Osteocyte (in vitro differentiated cells): ENCODE data around the gene PLS3. TPM values are rescaled to one million over a fixed set of nuclear protein-coding genes. Genes with fewer than 3 reads are reported as not detected.
A peak's percentile ranks its signal among the peaks of the same experiment; 100 is the strongest.

Experiments used
- DNase-seq: peaks from one replicate; pipeline ENCODE4 v3.0.0; 2021; ENCODE audit warnings: mixed read lengths; ENCODE audit not compliant: unreplicated experiment; ENCODE audit errors: extremely low spot score
- H3K27ac Mint-ChIP-seq: one replicate; pipeline ENCODE4 v1.8.0; 2021; ENCODE audit warnings: mild to moderate bottlenecking, mixed read lengths; ENCODE audit not compliant: unreplicated experiment
- H3K27me3 Mint-ChIP-seq: one replicate; pipeline ENCODE4 v1.8.0; 2021; ENCODE audit warnings: mixed read lengths; ENCODE audit not compliant: unreplicated experiment
- H3K36me3 Mint-ChIP-seq: one replicate; pipeline ENCODE4 v1.8.0; 2021; ENCODE audit warnings: mixed read lengths; ENCODE audit not compliant: unreplicated experiment
- H3K4me1 Mint-ChIP-seq: one replicate; pipeline ENCODE4 v1.8.0; 2021; ENCODE audit warnings: mixed read lengths; ENCODE audit not compliant: unreplicated experiment
- H3K4me3 Mint-ChIP-seq: one replicate; pipeline ENCODE4 v1.8.0; 2021; ENCODE audit warnings: mild to moderate bottlenecking, moderate library complexity, mixed read lengths; ENCODE audit not compliant: unreplicated experiment
- H3K9me3 Mint-ChIP-seq: one replicate; pipeline ENCODE4 v1.8.0; 2021; ENCODE audit warnings: mixed read lengths; ENCODE audit not compliant: unreplicated experiment
- CTCF ChIP-seq: fragments of 200-600 bp; sonication (generic); IDR thresholded peaks from 2 replicates; pipeline ENCODE4 v1.5.0; 2021; ENCODE audit warnings: antibody characterized with exemption, mild to moderate bottlenecking, moderate library complexity
- total RNA-seq: library from RNA; stranded (reverse); gene quantifications from 2 replicates; pipeline ENCODE4 v1.2.1, GENCODE V29; 2021

The PLS3 gene
- total RNA-seq, 1 donor from 2014 or later, result 530 TPM

DNA sequence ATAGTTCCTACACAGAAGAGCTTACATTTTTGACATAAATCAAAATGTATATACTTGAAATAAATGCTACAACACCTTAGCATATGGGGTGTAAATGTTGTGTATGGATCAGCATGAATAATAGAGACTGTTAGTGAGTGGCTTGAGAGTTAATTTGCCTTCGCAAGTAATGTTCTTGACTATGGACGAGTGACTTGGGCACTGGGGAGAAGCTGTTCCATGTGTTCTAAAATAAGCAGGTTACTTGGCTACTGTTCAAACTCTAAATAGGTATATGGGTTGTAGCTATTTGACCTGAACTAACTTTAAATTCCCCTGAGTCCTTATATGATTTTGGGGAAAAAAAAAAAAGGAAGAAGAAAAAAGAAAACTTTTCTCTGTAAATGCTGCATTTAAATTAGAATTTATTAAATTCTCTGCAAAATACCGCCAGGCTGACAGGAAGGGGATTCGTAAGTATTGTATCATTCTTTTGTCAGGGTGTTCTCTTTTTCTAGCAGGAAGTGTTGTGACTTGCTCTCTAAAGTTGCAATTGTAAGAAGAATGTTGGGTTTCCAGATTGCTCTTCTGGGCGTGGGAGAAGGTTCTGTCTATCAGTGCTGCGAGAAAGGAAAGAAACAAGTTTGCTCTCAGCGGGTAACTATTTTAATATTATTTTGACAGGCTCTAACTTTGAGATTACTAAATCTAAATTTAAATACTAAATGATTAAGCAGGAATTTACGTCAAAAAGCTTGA is 32.2 kb downstream of the PLS3 start:
- Mint-ChIP-seq H3K27ac (peak overlapping the region; percentile 88), H3K4me3 (peak overlapping the region; percentile 69), H3K9me3 (no peaks in the 10 kb centered on the region), H3K27me3 (no peaks in the 10 kb centered on the region), H3K36me3 (peaks cover 24% of the 10 kb centered on the region), H3K4me1 (peaks cover 84% of the 10 kb centered on the region)
- TF ChIP-seq CTCF, result no peak
- DNase-seq, result no peak

GRCh38 chrX:115595049-115595448 is 34.1 kb downstream of the PLS3 start:
- Mint-ChIP-seq H3K36me3 (peaks cover 20% of the 10 kb centered on the region), H3K4me1 (peaks cover 75% of the 10 kb centered on the region), H3K27ac (peak overlapping the region; percentile 88), H3K4me3 (peak overlapping the region; percentile 69), H3K9me3 (no peaks in the 10 kb centered on the region), H3K27me3 (no peaks in the 10 kb centered on the region)
- TF ChIP-seq CTCF, result no peak
- DNase-seq, result no peak

DNA sequence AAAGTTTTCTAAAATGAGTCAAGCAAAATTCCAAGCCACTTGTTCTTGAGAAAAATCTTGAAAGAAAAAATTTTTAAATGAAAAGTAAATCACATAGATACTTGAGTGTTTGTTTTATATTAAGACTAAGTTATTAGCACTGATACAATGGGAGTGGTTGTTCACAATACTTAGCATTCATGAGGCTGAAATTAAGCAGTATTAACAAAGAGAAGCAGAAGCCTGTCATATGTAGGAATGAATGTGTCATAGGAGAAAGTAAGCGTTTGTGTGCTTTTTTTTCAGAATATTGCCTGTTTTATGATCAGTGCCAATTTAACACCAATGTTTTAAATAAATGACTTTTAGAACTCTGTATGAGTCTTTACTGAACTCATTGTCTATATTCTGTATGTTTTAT is 37.6 kb downstream of the PLS3 start:
- Mint-ChIP-seq H3K36me3 (peaks cover 44% of the 10 kb centered on the region), H3K27me3 (no peaks in the 10 kb centered on the region), H3K27ac (peak overlapping the region; percentile 73), H3K4me1 (peaks cover 79% of the 10 kb centered on the region), H3K4me3 (no peak overlapping the region), H3K9me3 (no peaks in the 10 kb centered on the region)
- no peak for DNase-seq
- TF ChIP-seq CTCF, result no peak

- no peaks in the 10 kb centered on the region for H3K9me3 Mint-ChIP-seq
- peaks cover 85% of the 10 kb centered on the region for H3K4me1 Mint-ChIP-seq
- H3K27me3 Mint-ChIP-seq, result no peaks in the 10 kb centered on the region
- TF ChIP-seq CTCF, result no peak
- no peak for DNase-seq
- no peak overlapping the region for H3K4me3 Mint-ChIP-seq
- peak overlapping the region; percentile 94 for H3K27ac Mint-ChIP-seq
- peaks cover 49% of the 10 kb centered on the region for H3K36me3 Mint-ChIP-seq
Observed at GRCh38 chrX:115602308-115602707, 41.3 kb downstream of the PLS3 start.

DNA sequence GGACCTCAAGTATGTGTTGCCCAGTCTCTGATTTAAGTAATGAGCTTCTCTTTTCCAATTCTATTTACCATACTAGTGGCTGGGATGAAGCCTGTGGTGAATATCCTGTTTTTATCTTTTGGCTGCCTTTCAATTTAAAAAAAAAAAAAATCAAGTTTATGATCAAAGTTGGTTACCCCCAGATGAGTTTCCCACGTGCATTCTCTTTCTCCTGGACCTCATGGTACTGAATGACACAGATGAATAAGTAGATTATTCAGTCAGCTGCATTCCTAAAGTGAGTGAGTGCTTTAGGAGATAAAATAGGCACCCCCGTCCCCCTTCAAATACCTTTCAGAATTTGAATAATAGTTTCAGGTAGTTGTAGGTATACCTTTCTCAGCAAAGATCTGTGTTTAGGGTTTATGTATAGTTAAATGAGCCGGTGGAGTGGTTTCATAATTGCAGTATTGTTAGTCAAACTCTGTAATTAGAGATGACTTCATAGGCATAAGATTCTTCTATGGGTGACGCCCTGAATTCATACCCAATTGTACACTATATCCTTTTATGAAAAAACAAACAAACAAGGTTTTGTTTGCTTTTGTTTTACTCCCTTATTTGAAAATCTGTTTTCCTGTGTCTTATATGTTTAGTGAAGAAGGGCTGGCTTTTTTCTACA is 41.9 kb downstream of the PLS3 start:
- no peaks in the 10 kb centered on the region for H3K27me3 Mint-ChIP-seq
- H3K4me3 Mint-ChIP-seq, result no peak overlapping the region
- peaks cover 80% of the 10 kb centered on the region for H3K4me1 Mint-ChIP-seq

More for the DNA sequence above, 41.9 kb downstream of the PLS3 start:
- H3K9me3 Mint-ChIP-seq, result no peaks in the 10 kb centered on the region
- peak overlapping the region; percentile 94 for H3K27ac Mint-ChIP-seq
- no peak for DNase-seq
- no peak for TF ChIP-seq CTCF
- H3K36me3 Mint-ChIP-seq, result peaks cover 49% of the 10 kb centered on the region
